OCI-LY3 (cell line): ENCODE measurements around the gene RRM1.

Experiments used
- EZH2phosphoT487 ChIP-seq: fragments of 200-600 bp; shearing (Covaris generic); IDR thresholded peaks from 2 replicates; pipeline ENCODE4 v1.6.1; 2018; ENCODE audit warnings: antibody characterized with exemption, mixed run types, low read depth
- TF ChIP-seq, protein P1 (sequence below): fragments of 200-600, 300-600 bp; sonication (generic); IDR thresholded peaks from 2 replicates; pipeline ENCODE4 v1.5.1; 2014; ENCODE audit warnings: antibody characterized with exemption, low read length, low read depth

DNA sequence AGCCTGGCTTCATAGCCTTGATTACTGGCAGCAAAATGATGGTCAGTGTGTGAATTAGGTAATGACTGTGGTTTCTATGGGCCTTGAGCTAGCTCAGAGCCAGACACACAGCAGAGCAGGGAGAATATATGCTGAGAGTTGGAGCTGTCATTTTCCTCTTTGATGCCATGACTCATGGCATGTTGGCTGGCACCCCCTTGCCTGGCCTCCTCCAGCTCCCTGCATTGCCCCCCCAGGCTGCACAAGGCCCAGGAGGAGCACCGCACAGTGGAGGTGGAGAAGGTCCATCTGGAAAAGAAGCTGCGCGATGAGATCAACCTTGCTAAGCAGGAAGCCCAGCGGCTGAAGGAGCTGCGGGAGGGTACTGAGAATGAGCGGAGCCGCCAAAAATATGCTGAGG lies 20.3 kb upstream of the RRM1 start:
- TF ChIP-seq, protein P1, sequence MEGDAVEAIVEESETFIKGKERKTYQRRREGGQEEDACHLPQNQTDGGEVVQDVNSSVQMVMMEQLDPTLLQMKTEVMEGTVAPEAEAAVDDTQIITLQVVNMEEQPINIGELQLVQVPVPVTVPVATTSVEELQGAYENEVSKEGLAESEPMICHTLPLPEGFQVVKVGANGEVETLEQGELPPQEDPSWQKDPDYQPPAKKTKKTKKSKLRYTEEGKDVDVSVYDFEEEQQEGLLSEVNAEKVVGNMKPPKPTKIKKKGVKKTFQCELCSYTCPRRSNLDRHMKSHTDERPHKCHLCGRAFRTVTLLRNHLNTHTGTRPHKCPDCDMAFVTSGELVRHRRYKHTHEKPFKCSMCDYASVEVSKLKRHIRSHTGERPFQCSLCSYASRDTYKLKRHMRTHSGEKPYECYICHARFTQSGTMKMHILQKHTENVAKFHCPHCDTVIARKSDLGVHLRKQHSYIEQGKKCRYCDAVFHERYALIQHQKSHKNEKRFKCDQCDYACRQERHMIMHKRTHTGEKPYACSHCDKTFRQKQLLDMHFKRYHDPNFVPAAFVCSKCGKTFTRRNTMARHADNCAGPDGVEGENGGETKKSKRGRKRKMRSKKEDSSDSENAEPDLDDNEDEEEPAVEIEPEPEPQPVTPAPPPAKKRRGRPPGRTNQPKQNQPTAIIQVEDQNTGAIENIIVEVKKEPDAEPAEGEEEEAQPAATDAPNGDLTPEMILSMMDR, result no peak
- no peak for TF ChIP-seq EZH2phosphoT487
